Esophagus mucosa (tissue), 1 donor: ENCODE measurements around the gene CYGB. TPM values are rescaled to one million over a fixed set of nuclear protein-coding genes. Genes with fewer than 3 reads are reported as not detected.

ENCODE experiments used
- ATAC-seq: fragments of 200-7000 bp; cut with Tn5 transposase; one replicate; pipeline ENCODE4 v1.9.1; 2020
- total RNA-seq: library from RNA; stranded (reverse); gene quantifications from one replicate; pipeline ENCODE4 v1.2.4, GENCODE V29; 2023
- donor health status: DM: yes; HTN: yes; CAD: no.

CYGB gene
- total RNA-seq = 2.6 TPM

- ATAC-seq = peak; percentile 10
These were observed at the start of gene CYGB for GRCh38 chr17:76537578-76538280. Gene CYGB, minus strand, starts transcription at chr17:76537709. Its CDS starts 167 bp downstream, at chr17:76537542.

- peak; percentile 81 for ATAC-seq
These were observed 49.4 kb upstream of the CYGB start for GRCh38 chr17:76586741-76587487.

- ATAC-seq = peak; percentile 74
These were observed 48.4 kb upstream of the CYGB start, which contains the start of gene ST6GALNAC2 for GRCh38 chr17:76585649-76586593. Gene ST6GALNAC2, minus strand, starts transcription at chr17:76585860. Its CDS starts 52 bp downstream, at chr17:76585808.

GRCh38 chr17:76585033-76585648, 47.6 kb upstream of the CYGB start:
- ATAC-seq = peak; percentile 32

GRCh38 chr17:76584427-76585032, 47.0 kb upstream of the CYGB start:
- ATAC-seq = no peak

GRCh38 chr17:76582660-76583059, 45.2 kb upstream of the CYGB start:
- peak; percentile 31 for ATAC-seq

- ATAC-seq = peak; percentile 47
These were observed 44.0 kb upstream of the CYGB start for GRCh38 chr17:76581515-76581914.

- ATAC-seq = no peak
These were observed 41.8 kb upstream of the CYGB start for GRCh38 chr17:76579281-76579680.

- ATAC-seq = peak; percentile 48
These were observed 40.9 kb upstream of the CYGB start for GRCh38 chr17:76578376-76578775.

GRCh38 chr17:76577876-76578275, 40.4 kb upstream of the CYGB start:
- no peak for ATAC-seq

GRCh38 chr17:76576189-76576588, 38.7 kb upstream of the CYGB start:
- no peak for ATAC-seq

- ATAC-seq = no peak
These were observed 38.1 kb upstream of the CYGB start for GRCh38 chr17:76575570-76575969.

- ATAC-seq = no peak
These were observed 36.7 kb upstream of the CYGB start for GRCh38 chr17:76574166-76574565.

GRCh38 chr17:76573096-76573495, 35.6 kb upstream of the CYGB start:
- no peak for ATAC-seq

- ATAC-seq = no peak
These were observed 34.8 kb upstream of the CYGB start for GRCh38 chr17:76572201-76572910.

- no peak for ATAC-seq
These were observed 33.5 kb upstream of the CYGB start for GRCh38 chr17:76570877-76571471.

GRCh38 chr17:76570457-76570856, 32.9 kb upstream of the CYGB start:
- no peak for ATAC-seq

GRCh38 chr17:76569607-76570279, 32.2 kb upstream of the CYGB start:
- ATAC-seq = no peak

GRCh38 chr17:76568811-76569221, 31.3 kb upstream of the CYGB start:
- ATAC-seq = no peak
